ENCODE measurements around the gene RPS18. TPM values are rescaled to one million over a fixed set of nuclear protein-coding genes. Genes with fewer than 3 reads are reported as not detected.

The RPS18 gene
- total and polyA plus RNA-seq, 2 of the 13 experiments (the other 11 are each of a cell fraction or from before 2014, with no cell fraction given): 3,896 to 5,806 TPM

DNA sequence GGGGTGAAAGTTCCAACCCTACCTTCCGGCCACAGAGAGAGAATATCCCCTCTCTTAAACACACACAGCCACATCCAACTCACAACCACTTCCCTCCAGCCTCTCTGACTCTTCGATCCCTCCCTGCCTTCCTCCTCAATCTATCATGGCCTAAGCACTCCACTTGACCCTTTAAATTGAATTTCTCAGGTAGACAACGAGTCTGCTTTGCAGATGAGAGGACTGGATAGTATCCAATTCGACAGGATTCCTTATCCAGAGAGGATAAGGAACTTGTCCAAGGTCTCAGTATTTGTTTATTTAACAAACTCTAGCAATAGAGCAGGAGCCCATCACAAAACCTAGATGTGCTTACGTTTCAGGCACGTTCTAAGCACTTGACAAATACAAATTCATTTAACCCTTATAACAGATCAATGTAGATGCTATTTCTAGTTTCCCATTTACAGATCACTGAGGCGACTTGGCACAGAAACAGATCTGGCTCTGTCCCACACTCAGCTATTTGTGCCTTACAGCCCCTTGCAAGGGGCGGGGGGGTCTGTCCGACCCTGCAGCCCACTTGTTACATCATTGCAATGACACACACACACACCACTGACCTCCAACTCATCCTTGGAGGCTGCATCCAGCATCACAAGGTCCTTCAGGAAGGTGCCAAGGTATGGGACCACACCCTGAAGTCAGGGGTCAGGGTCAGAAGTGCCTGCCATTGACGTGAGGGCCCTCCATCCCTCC lies 22.4 kb downstream of the RPS18 start:
- Histone ChIP-seq H3K4me2 (ENCODE audit: low read depth, low read length) (no peak overlapping the region), H2AFZ (ENCODE audit: low read length) (no peak overlapping the region), H3K9me3 (ENCODE audit: low read length) (no peaks in the 10 kb centered on the region), H4K20me1 (ENCODE audit: insufficient read depth, low read length) (no peaks in the 10 kb centered on the region), H3K9ac (ENCODE audit: insufficient read depth, low read depth, low read length) (no peak overlapping the region), H3K79me2 (ENCODE audit: insufficient read depth, low read length) (peaks cover 15% of the 10 kb centered on the region), H3K27ac (ENCODE audit: extremely low read length, insufficient read depth, low read length) (no peak overlapping the region), H3K36me3 (replicated peaks in 1 of 2; ENCODE audit: control insufficient read depth in 1 of 2, insufficient read depth in 2 of 2, low read length in 2 of 2) (peaks cover 10 to 24% of the 10 kb centered on the region in 2 experiments), H3K4me1 (ENCODE audit: insufficient read depth, low read length) (peaks cover 26% of the 10 kb centered on the region), H3K4me3 (replicated peaks in 1 of 3; ENCODE audit: insufficient read depth in 1 of 3, low read depth in 2 of 3, low read length in 3 of 3) (no peak overlapping the region), H3K27me3 (ENCODE audit: control insufficient read depth in 1 of 2, insufficient read depth in 2 of 2, low read length in 2 of 2) (no peaks in the 10 kb centered on the region; a peak in 1 of 5 replicates)
- ATAC-seq (no peak), FAIRE-seq (no peak), DNase-seq (ENCODE audit: low spot score) (no peak)
- 88% methylated on average over 10 of the region's 10 CpGs for WGBS (ENCODE audit: low lambda C conversion rate)
- POLR2A ChIA-PET: interaction anchor here (2.8 kb wide), 1 partner anchor 23 kb away, joined by 6 read pairs; the partner anchor contains the start of gene ZBTB22
- in situ Hi-C loops (cut with HindIII; ENCODE audit: extremely low pct_ligation_motif_present, low pct_unique_long_range_greater_than_20kb): loop anchor here (25.0 kb wide), 1 partner anchor 118 kb away; the partner anchor contains the start of genes CUTA, PHF1 and SYNGAP1
- no peak for TF ChIP-seq RELA (CRISPR knock-in tag; IDR thresholded peaks at IDR 0.05)
- TF ChIP-seq ZFP1 (CRISPR knock-in tag; IDR thresholded peaks at IDR 0.05): no peak
- TF ChIP-seq HNRNPK (IDR thresholded peaks at IDR 0.05; ENCODE audit: low read depth, low read length, poor library complexity, severe bottlenecking): no peak
- no peak for TF ChIP-seq ZNF510 (CRISPR knock-in tag; IDR thresholded peaks at IDR 0.05; ENCODE audit: low read depth)
- no peak for TF ChIP-seq ZNF441 (CRISPR knock-in tag; IDR thresholded peaks at IDR 0.05; ENCODE audit: borderline replicate concordance)
- TF ChIP-seq, protein P1, sequence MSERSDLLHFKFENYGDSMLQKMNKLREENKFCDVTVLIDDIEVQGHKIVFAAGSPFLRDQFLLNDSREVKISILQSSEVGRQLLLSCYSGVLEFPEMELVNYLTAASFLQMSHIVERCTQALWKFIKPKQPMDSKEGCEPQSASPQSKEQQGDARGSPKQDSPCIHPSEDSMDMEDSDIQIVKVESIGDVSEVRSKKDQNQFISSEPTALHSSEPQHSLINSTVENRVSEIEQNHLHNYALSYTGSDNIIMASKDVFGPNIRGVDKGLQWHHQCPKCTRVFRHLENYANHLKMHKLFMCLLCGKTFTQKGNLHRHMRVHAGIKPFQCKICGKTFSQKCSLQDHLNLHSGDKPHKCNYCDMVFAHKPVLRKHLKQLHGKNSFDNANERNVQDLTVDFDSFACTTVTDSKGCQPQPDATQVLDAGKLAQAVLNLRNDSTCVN (CRISPR knock-in tag; IDR thresholded peaks at IDR 0.05; ENCODE audit: borderline replicate concordance): no peak
- TF ChIP-seq, protein P2, sequence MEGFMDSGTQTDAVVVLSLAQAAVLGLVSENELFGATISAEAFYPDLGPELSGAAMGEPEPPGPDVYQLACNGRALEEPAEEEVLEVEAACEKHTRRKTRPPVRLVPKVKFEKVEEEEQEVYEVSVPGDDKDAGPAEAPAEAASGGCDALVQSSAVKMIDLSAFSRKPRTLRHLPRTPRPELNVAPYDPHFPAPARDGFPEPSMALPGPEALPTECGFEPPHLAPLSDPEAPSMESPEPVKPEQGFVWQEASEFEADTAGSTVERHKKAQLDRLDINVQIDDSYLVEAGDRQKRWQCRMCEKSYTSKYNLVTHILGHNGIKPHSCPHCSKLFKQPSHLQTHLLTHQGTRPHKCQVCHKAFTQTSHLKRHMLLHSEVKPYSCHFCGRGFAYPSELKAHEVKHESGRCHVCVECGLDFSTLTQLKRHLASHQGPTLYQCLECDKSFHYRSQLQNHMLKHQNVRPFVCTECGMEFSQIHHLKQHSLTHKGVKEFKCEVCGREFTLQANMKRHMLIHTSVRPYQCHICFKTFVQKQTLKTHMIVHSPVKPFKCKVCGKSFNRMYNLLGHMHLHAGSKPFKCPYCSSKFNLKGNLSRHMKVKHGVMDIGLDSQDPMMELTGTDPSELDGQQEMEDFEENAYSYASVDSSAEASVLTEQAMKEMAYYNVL (CRISPR knock-in tag; IDR thresholded peaks at IDR 0.05; ENCODE audit: borderline replicate concordance): no peak
- TF ChIP-seq DMAP1 (CRISPR knock-in tag; IDR thresholded peaks at IDR 0.05): no peak
- intact Hi-C loops (cut with micrococcal nuclease; ENCODE audit: unreplicated experiment): no loop called here
- no TSS peak for BruUV-seq (replicated peaks)
- CTCF ChIA-PET (ENCODE audit: low intra/inter-chr PET ratio, low total read pairs): no interaction called here

Data from HepG2 (cell line).